ENCODE measurements around the gene ANKH.

The ANKH gene

GRCh38 chr5:14873790-14874189, 2.2 kb upstream of the ANKH start:
- Histone ChIP-seq H3K36me3 (ENCODE audit: insufficient read depth, insufficient read length, low read length) (no peaks in the 10 kb centered on the region), H3K9ac (ENCODE audit: insufficient read length, low read depth) (no peak overlapping the region), H3K4me3 (ENCODE audit: insufficient read length, low read depth) (no peak overlapping the region)

GRCh38 chr5:14873093-14873492, 1.5 kb upstream of the ANKH start:
- Histone ChIP-seq H3K9me3 (ENCODE audit: insufficient read depth, low read length) (no peaks in the 10 kb centered on the region), H3K27me3 (ENCODE audit: insufficient read depth, insufficient read length) (peaks cover 51% of the 10 kb centered on the region), H3K9ac (ENCODE audit: insufficient read length, low read depth) (no peak overlapping the region), H3K4me1 (ENCODE audit: insufficient read depth, insufficient read length) (no peaks in the 10 kb centered on the region), H3K4me3 (ENCODE audit: insufficient read length, low read depth) (no peak overlapping the region), H3K36me3 (ENCODE audit: insufficient read depth, insufficient read length, low read length) (no peaks in the 10 kb centered on the region)
- no peak for DNase-seq (ENCODE audit: low read depth, low spot score)
- TF ChIP-seq YY1 (IDR thresholded peaks at IDR 0.05; ENCODE audit: insufficient read depth, insufficient read length), result no peak
- TF ChIP-seq ZNF274 (IDR thresholded peaks at IDR 0.05; ENCODE audit: low read depth, low read length), result no peak
- TF ChIP-seq SUZ12 (IDR thresholded peaks at IDR 0.05; ENCODE audit: extremely low read depth, insufficient read depth, insufficient read length), result no peak

More at GRCh38 chr5:14873790-14874189, 2.2 kb upstream of the ANKH start:
- Histone ChIP-seq H3K27me3 (ENCODE audit: insufficient read depth, insufficient read length) (peaks cover 48% of the 10 kb centered on the region), H3K9me3 (ENCODE audit: insufficient read depth, low read length) (no peaks in the 10 kb centered on the region), H3K4me1 (ENCODE audit: insufficient read depth, insufficient read length) (no peaks in the 10 kb centered on the region)
- TF ChIP-seq ZNF274 (IDR thresholded peaks at IDR 0.05; ENCODE audit: low read depth, low read length), result no peak
- TF ChIP-seq SUZ12 (IDR thresholded peaks at IDR 0.05; ENCODE audit: extremely low read depth, insufficient read depth, insufficient read length), result no peak
- DNase-seq (ENCODE audit: low read depth, low spot score), result no peak

GRCh38 chr5:14872070-14872989, 752 bp upstream of the ANKH start:
- Histone ChIP-seq H3K4me1 (ENCODE audit: insufficient read depth, insufficient read length) (no peaks in the 10 kb centered on the region), H3K9me3 (ENCODE audit: insufficient read depth, low read length) (no peaks in the 10 kb centered on the region), H3K27me3 (ENCODE audit: insufficient read depth, insufficient read length) (peaks cover 51% of the 10 kb centered on the region), H3K36me3 (ENCODE audit: insufficient read depth, insufficient read length, low read length) (no peaks in the 10 kb centered on the region), H3K4me3 (ENCODE audit: insufficient read length, low read depth) (peak overlapping the region; percentile 36), H3K9ac (ENCODE audit: insufficient read length, low read depth) (peak overlapping the region; percentile 72)
- TF ChIP-seq ZNF274 (IDR thresholded peaks at IDR 0.05; ENCODE audit: low read depth, low read length) (no peak), SUZ12 (IDR thresholded peaks at IDR 0.05; ENCODE audit: extremely low read depth, insufficient read depth, insufficient read length) (no peak), YY1 (IDR thresholded peaks at IDR 0.05; ENCODE audit: insufficient read depth, insufficient read length) (no peak)
- no peak for DNase-seq (ENCODE audit: low read depth, low spot score)

GRCh38 chr5:14870337-14871213, 1.0 kb downstream of the ANKH start:
- no peaks in the 10 kb centered on the region for H3K4me1 ChIP-seq (ENCODE audit: insufficient read depth, insufficient read length)
- no peak for DNase-seq (ENCODE audit: low read depth, low spot score)
- H3K27me3 ChIP-seq (ENCODE audit: insufficient read depth, insufficient read length), result peaks cover 48% of the 10 kb centered on the region
- no peaks in the 10 kb centered on the region for H3K9me3 ChIP-seq (ENCODE audit: insufficient read depth, low read length)
- no peaks in the 10 kb centered on the region for H3K36me3 ChIP-seq (ENCODE audit: insufficient read depth, insufficient read length, low read length)
- H3K9ac ChIP-seq (ENCODE audit: insufficient read length, low read depth), result peak overlapping the region; percentile 56
- TF ChIP-seq YY1 (IDR thresholded peaks at IDR 0.05; ENCODE audit: insufficient read depth, insufficient read length) (no peak), SUZ12 (IDR thresholded peaks at IDR 0.05; ENCODE audit: extremely low read depth, insufficient read depth, insufficient read length) (no peak), ZNF274 (IDR thresholded peaks at IDR 0.05; ENCODE audit: low read depth, low read length) (no peak)
- H3K4me3 ChIP-seq (ENCODE audit: insufficient read length, low read depth), result peak overlapping the region; percentile 37

- Histone ChIP-seq H3K4me3 (ENCODE audit: insufficient read length, low read depth) (no peak overlapping the region), H3K27me3 (ENCODE audit: insufficient read depth, insufficient read length) (peaks cover 48% of the 10 kb centered on the region), H3K36me3 (ENCODE audit: insufficient read depth, insufficient read length, low read length) (no peaks in the 10 kb centered on the region), H3K9me3 (ENCODE audit: insufficient read depth, low read length) (no peaks in the 10 kb centered on the region), H3K4me1 (ENCODE audit: insufficient read depth, insufficient read length) (no peaks in the 10 kb centered on the region), H3K9ac (ENCODE audit: insufficient read length, low read depth) (no peak overlapping the region)
- TF ChIP-seq ZNF274 (IDR thresholded peaks at IDR 0.05; ENCODE audit: low read depth, low read length), result no peak
- TF ChIP-seq YY1 (IDR thresholded peaks at IDR 0.05; ENCODE audit: insufficient read depth, insufficient read length), result no peak
- no peak for TF ChIP-seq SUZ12 (IDR thresholded peaks at IDR 0.05; ENCODE audit: extremely low read depth, insufficient read depth, insufficient read length)
- DNase-seq (ENCODE audit: low read depth, low spot score), result no peak
These were observed 1.9 kb downstream of the ANKH start for GRCh38 chr5:14869668-14870164.

GRCh38 chr5:14869233-14869632, 2.3 kb downstream of the ANKH start:
- Histone ChIP-seq H3K9ac (ENCODE audit: insufficient read length, low read depth) (no peak overlapping the region), H3K4me1 (ENCODE audit: insufficient read depth, insufficient read length) (peaks cover 2% of the 10 kb centered on the region), H3K4me3 (ENCODE audit: insufficient read length, low read depth) (no peak overlapping the region), H3K9me3 (ENCODE audit: insufficient read depth, low read length) (no peaks in the 10 kb centered on the region), H3K27me3 (ENCODE audit: insufficient read depth, insufficient read length) (peaks cover 45% of the 10 kb centered on the region), H3K36me3 (ENCODE audit: insufficient read depth, insufficient read length, low read length) (no peaks in the 10 kb centered on the region)
- DNase-seq (ENCODE audit: low read depth, low spot score), result no peak
- TF ChIP-seq ZNF274 (IDR thresholded peaks at IDR 0.05; ENCODE audit: low read depth, low read length), result no peak
- TF ChIP-seq SUZ12 (IDR thresholded peaks at IDR 0.05; ENCODE audit: extremely low read depth, insufficient read depth, insufficient read length), result no peak
- no peak for TF ChIP-seq YY1 (IDR thresholded peaks at IDR 0.05; ENCODE audit: insufficient read depth, insufficient read length)
